SJSA1 (cell line): ENCODE results near the gene ATAD1. TPM values are rescaled to one million over a fixed set of nuclear protein-coding genes. Genes with fewer than 3 reads are reported as not detected.
"Not testable (repeated sequence)": the region's sequence is repeated elsewhere in the genome, so short reads cannot be mapped to it uniquely, and the experiment has no call there.

Experiments used
- DNase-seq, 2 experiments: peaks; one replicate each; pipeline ENCODE4 v3.0.0-alpha.2; 2015 to 2020; ENCODE audit warnings: low spot score in 2 of 2, low read depth in 1 of 2
- H3K27ac ChIP-seq: fragments of 250-450 bp; sonication (Bioruptor Pico); 2 replicates; pipeline ENCODE4 v1.5.1; 2020; ENCODE audit warnings: mild to moderate bottlenecking, moderate library complexity
- H3K27me3 ChIP-seq: fragments of 250-450 bp; sonication (Bioruptor Pico); replicated peaks from 2 replicates; pipeline ENCODE4 v1.5.1; 2020; ENCODE audit warnings: mild to moderate bottlenecking, moderate library complexity
- H3K36me3 ChIP-seq: fragments of 250-450 bp; sonication (Bioruptor Pico); 2 replicates; pipeline ENCODE4 v1.5.1; 2020; ENCODE audit warnings: mild to moderate bottlenecking
- H3K4me1 ChIP-seq: fragments of 250-450 bp; sonication (Bioruptor Pico); replicated peaks from 2 replicates; pipeline ENCODE4 v1.6.1; 2021; ENCODE audit warnings: mild to moderate bottlenecking
- H3K4me3 ChIP-seq: fragments of 250-450 bp; sonication (Bioruptor Pico); 2 replicates; pipeline ENCODE4 v1.5.1; 2020; ENCODE audit warnings: mild to moderate bottlenecking
- H3K9me3 ChIP-seq: fragments of 250-450 bp; sonication (Bioruptor Pico); replicated peaks from 2 replicates; pipeline ENCODE4 v1.5.1; 2020; ENCODE audit warnings: mild to moderate bottlenecking
- total RNA-seq: library from RNA; depleted of rRNA; stranded (reverse); fragments of >200 nt; shearing (Covaris generic); gene quantifications from 2 replicates; pipeline ENCODE4 v1.2.3, GENCODE V29; 2014

Gene ATAD1
- total RNA-seq, 1 experiment from 2014 or later = 63.7 TPM

GRCh38 chr10:87750001-87750671, 67.9 kb downstream of the ATAD1 start:
- Histone ChIP-seq H3K4me3 (no peak overlapping the region), H3K36me3 (peaks cover 39% of the 10 kb centered on the region), H3K27ac (no peak overlapping the region), H3K4me1 (0 out of 2 replicates have a peak, but pooled peaks cover 5% of the 10 kb centered on the region), H3K27me3 (no peaks in the 10 kb centered on the region), H3K9me3 (no peaks in the 10 kb centered on the region)
- DNase-seq = no peak

- not testable (repeated sequence) for H3K27ac ChIP-seq, H3K4me3 ChIP-seq, H3K9me3 ChIP-seq, H3K4me1 ChIP-seq, H3K27me3 ChIP-seq, DNase-seq
- H3K36me3 ChIP-seq = peaks cover 45% of the 10 kb centered on the region
These were observed 69.8 kb downstream of the ATAD1 start for GRCh38 chr10:87748244-87748643.

GRCh38 chr10:87746911-87747310, 71.1 kb downstream of the ATAD1 start:
- no peaks in the 10 kb centered on the region for H3K9me3 ChIP-seq
- no peaks in the 10 kb centered on the region for H3K4me1 ChIP-seq
- DNase-seq = no peak

GRCh38 chr10:87744606-87745005, 73.4 kb downstream of the ATAD1 start:
- peaks cover 63% of the 10 kb centered on the region for H3K36me3 ChIP-seq
- DNase-seq = no peak
- H3K9me3 ChIP-seq = no peaks in the 10 kb centered on the region
- H3K4me1 ChIP-seq = no peaks in the 10 kb centered on the region
- no peak overlapping the region for H3K4me3 ChIP-seq
- H3K27me3 ChIP-seq = no peaks in the 10 kb centered on the region
- H3K27ac ChIP-seq = no peak overlapping the region

More at GRCh38 chr10:87746911-87747310, 71.1 kb downstream of the ATAD1 start:
- peaks cover 48% of the 10 kb centered on the region for H3K36me3 ChIP-seq
- no peak overlapping the region for H3K4me3 ChIP-seq
- no peaks in the 10 kb centered on the region for H3K27me3 ChIP-seq
- no peak overlapping the region for H3K27ac ChIP-seq

GRCh38 chr10:87742992-87743610, 74.9 kb downstream of the ATAD1 start:
- H3K27ac ChIP-seq, H3K4me3 ChIP-seq, H3K4me1 ChIP-seq, DNase-seq, H3K9me3 ChIP-seq, H3K27me3 ChIP-seq: not testable (repeated sequence)
- H3K36me3 ChIP-seq = peaks cover 59% of the 10 kb centered on the region

GRCh38 chr10:87740254-87740655, 77.8 kb downstream of the ATAD1 start:
- H3K27me3 ChIP-seq = no peaks in the 10 kb centered on the region
- no peak for DNase-seq
- H3K27ac ChIP-seq = no peak overlapping the region
- H3K36me3 ChIP-seq = peaks cover 49% of the 10 kb centered on the region
- H3K4me1 ChIP-seq = no peaks in the 10 kb centered on the region
- no peaks in the 10 kb centered on the region for H3K9me3 ChIP-seq
- H3K4me3 ChIP-seq = no peak overlapping the region

- H3K27ac ChIP-seq = no peak overlapping the region
- no peak overlapping the region for H3K4me3 ChIP-seq
- DNase-seq = no peak
- H3K36me3 ChIP-seq = peaks cover 43% of the 10 kb centered on the region
- H3K9me3 ChIP-seq = no peaks in the 10 kb centered on the region
- peaks cover 5% of the 10 kb centered on the region for H3K4me1 ChIP-seq
- no peaks in the 10 kb centered on the region for H3K27me3 ChIP-seq
These were observed 78.3 kb downstream of the ATAD1 start for GRCh38 chr10:87739703-87740102.

- H3K27me3 ChIP-seq, DNase-seq, H3K4me3 ChIP-seq, H3K27ac ChIP-seq, H3K4me1 ChIP-seq, H3K9me3 ChIP-seq: not testable (repeated sequence)
- peaks cover 29% of the 10 kb centered on the region for H3K36me3 ChIP-seq
These were observed 79.8 kb downstream of the ATAD1 start for GRCh38 chr10:87738253-87738652.

- Histone ChIP-seq H3K36me3 (peaks cover 16% of the 10 kb centered on the region), H3K4me1 (peaks cover 5% of the 10 kb centered on the region), H3K9me3 (no peaks in the 10 kb centered on the region), H3K27ac (no peak overlapping the region), H3K27me3 (no peaks in the 10 kb centered on the region), H3K4me3 (no peak overlapping the region)
- DNase-seq = peak in 1 of 2 experiments; percentile 64
These were observed 82.8 kb downstream of the ATAD1 start for GRCh38 chr10:87734987-87735827.

GRCh38 chr10:87733081-87733480, 84.9 kb downstream of the ATAD1 start:
- Histone ChIP-seq H3K27me3 (no peaks in the 10 kb centered on the region), H3K4me1 (peaks cover 5% of the 10 kb centered on the region), H3K36me3 (peaks cover 19% of the 10 kb centered on the region), H3K9me3 (no peaks in the 10 kb centered on the region), H3K4me3 (no peak overlapping the region), H3K27ac (no peak overlapping the region)
- no peak for DNase-seq

- Histone ChIP-seq H3K27me3 (no peaks in the 10 kb centered on the region), H3K4me3 (no peak overlapping the region), H3K9me3 (no peaks in the 10 kb centered on the region), H3K36me3 (peaks cover 30% of the 10 kb centered on the region), H3K27ac (no peak overlapping the region), H3K4me1 (peaks cover 3% of the 10 kb centered on the region)
- no peak for DNase-seq
These were observed 88.1 kb downstream of the ATAD1 start for GRCh38 chr10:87729940-87730339.

GRCh38 chr10:87724789-87725188, 93.2 kb downstream of the ATAD1 start:
- H3K27ac ChIP-seq = no peak overlapping the region
- no peak for DNase-seq
- no peaks in the 10 kb centered on the region for H3K27me3 ChIP-seq
- H3K4me3 ChIP-seq = no peak overlapping the region
- H3K36me3 ChIP-seq = peaks cover 19% of the 10 kb centered on the region
- peaks cover 11% of the 10 kb centered on the region for H3K4me1 ChIP-seq
- no peaks in the 10 kb centered on the region for H3K9me3 ChIP-seq

GRCh38 chr10:87723500-87723899, 94.5 kb downstream of the ATAD1 start:
- Histone ChIP-seq H3K9me3 (no peaks in the 10 kb centered on the region), H3K4me3 (no peak overlapping the region), H3K36me3 (peaks cover 19% of the 10 kb centered on the region), H3K27me3 (no peaks in the 10 kb centered on the region), H3K27ac (no peak overlapping the region), H3K4me1 (peaks cover 11% of the 10 kb centered on the region)
- no peak for DNase-seq

GRCh38 chr10:87722716-87723115, 95.3 kb downstream of the ATAD1 start:
- no peak for DNase-seq
- no peaks in the 10 kb centered on the region for H3K27me3 ChIP-seq
- peaks cover 16% of the 10 kb centered on the region for H3K36me3 ChIP-seq
- no peak overlapping the region for H3K4me3 ChIP-seq
- no peaks in the 10 kb centered on the region for H3K9me3 ChIP-seq
- H3K27ac ChIP-seq = no peak overlapping the region
- H3K4me1 ChIP-seq = peaks cover 11% of the 10 kb centered on the region
